ENCODE results near the gene ZSWIM7.

DNA sequence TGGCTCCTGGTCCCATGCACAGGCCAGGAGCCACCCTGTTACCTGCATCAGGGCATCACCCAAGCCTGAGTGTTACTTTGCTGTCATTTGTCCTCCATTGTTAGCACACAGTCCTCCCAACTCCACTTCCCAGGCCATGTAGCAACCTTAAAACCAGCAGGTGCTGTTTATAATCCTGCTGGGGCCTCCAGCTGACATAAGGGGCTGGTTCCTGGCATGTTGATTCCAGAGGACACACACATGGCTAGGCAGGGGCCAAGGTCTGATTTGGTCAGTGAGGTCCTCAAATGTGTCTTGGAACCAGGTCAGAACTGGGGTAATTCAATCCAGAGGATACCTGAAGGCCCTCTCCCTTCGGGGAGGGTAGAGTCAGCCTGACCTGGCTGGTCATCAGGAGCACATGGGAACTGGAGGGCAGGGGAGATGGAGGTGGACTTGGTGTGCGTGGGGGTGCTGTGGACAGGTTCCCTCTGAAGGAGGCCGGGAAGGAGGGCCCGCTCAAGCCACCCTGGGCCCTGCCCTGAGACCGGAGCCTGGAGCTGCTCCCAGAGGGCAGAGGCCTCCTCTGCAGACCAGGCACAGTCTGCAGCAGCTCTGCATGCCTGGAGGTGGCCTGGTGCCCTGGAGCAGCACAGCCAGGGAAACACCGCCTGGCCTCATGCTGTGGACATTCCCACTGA lies 48.0 kb downstream of the ZSWIM7 start:
- TF ChIP-seq, protein P1, sequence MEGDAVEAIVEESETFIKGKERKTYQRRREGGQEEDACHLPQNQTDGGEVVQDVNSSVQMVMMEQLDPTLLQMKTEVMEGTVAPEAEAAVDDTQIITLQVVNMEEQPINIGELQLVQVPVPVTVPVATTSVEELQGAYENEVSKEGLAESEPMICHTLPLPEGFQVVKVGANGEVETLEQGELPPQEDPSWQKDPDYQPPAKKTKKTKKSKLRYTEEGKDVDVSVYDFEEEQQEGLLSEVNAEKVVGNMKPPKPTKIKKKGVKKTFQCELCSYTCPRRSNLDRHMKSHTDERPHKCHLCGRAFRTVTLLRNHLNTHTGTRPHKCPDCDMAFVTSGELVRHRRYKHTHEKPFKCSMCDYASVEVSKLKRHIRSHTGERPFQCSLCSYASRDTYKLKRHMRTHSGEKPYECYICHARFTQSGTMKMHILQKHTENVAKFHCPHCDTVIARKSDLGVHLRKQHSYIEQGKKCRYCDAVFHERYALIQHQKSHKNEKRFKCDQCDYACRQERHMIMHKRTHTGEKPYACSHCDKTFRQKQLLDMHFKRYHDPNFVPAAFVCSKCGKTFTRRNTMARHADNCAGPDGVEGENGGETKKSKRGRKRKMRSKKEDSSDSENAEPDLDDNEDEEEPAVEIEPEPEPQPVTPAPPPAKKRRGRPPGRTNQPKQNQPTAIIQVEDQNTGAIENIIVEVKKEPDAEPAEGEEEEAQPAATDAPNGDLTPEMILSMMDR (IDR thresholded peaks at IDR 0.05), result no peak
- TF ChIP-seq POLR2A (IDR thresholded peaks at IDR 0.05), result no peak

Measured in heart left ventricle (tissue), 13 donors.